A549 (cell line): ENCODE measurements around the gene UCP2.

Experiments
- CEBPB ChIP-seq, 2 experiments: fragments of >200 bp in 1 of 2; sonication (Bioruptor Twin) in 1 of 2; formaldehyde crosslinking in 1 of 2; IDR thresholded peaks; 2 replicates each; pipeline ENCODE4 v1.6.1; 2012 to 2016
- TF ChIP-seq, protein P1 (sequence below): IDR thresholded peaks from 2 replicates; pipeline ENCODE4 v1.6.1; 2012; ENCODE audit warnings: low read depth, borderline replicate concordance

DNA sequence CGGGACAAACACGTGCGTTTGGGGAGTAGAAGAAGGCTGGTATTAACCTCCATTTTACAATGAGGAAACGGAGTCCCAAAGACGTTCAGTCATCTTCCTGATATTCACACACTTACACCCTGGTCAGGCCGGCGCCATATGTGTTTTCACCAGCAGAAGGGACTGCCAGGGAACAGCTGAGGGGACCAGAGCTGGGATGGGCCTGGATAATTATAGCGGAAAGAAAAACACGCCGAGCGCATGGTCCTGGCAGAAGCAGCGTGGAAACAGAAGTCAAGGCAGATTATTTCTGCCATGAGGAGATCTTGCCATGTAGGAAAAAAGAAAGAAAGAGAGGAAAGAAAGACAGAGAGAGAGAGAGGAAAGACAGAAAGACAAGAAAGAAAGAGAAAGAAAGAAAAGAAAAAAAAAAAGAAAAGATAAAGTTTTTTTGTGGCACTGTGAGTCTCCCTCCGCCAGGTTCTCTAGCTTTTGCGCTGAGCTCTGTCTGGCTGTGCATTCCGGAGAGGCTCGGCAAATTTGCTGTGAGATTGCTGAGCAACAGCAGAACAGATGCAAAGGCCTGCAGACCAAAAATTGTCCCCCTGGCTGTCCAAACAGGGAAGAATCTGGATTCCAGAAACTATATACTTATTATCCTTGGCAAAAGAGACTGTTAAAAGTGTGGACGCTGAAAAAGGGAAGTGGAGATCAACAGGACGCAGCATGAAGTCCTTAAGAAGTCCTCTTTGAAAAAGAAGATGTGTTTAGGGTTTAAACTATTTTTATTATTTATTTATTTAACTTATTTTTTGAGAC is 1.3 kb upstream of the UCP2 start:
- no peak for TF ChIP-seq CEBPB (IDR thresholded peaks at IDR 0.05)
- TF ChIP-seq, protein P1, sequence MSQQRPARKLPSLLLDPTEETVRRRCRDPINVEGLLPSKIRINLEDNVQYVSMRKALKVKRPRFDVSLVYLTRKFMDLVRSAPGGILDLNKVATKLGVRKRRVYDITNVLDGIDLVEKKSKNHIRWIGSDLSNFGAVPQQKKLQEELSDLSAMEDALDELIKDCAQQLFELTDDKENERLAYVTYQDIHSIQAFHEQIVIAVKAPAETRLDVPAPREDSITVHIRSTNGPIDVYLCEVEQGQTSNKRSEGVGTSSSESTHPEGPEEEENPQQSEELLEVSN, result no peak
